ENCODE results near the gene C3orf20. TPM values are rescaled to one million over a fixed set of nuclear protein-coding genes. Genes with fewer than 3 reads are reported as not detected.
A peak's percentile ranks its signal among the peaks of the same experiment; 100 is the strongest.

C3orf20 gene
- total RNA-seq, 4 donors from 2014 or later = 0.07 to 0.73 TPM; not detected in 2

DNA sequence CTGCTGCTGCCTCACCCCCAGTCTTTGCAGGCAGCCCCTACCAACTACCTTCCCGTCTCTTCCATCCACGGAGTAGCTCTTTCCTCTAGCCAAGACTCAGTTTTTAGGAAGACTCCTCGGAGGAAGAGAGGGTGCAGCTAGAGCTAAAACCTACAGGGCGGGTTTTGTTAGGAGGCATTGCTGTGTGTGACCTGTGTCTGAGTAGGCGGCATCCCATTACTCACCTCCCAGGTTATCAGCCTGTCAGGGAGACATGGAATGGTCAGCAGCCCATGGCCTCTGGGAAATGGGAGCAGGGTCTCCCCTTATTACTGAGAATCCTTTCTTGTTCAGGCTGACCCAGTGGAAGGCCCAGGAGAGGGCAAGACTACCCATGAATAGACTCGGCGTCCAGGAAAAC is 100.1 kb downstream of the C3orf20 start:
- intact Hi-C loops (cut with DNase I; ENCODE audit: low total_unique reads) = no loop called here
- Histone ChIP-seq H3K36me3 (no peaks in the 10 kb centered on the region), H3K4me1 (no peaks in the 10 kb centered on the region), H3K27ac (no peak overlapping the region), H3K9me3 (peaks cover 0 to 6% of the 10 kb centered on the region in 2 donors), H3K27me3 (no peaks in the 10 kb centered on the region), H3K4me3 (no peak overlapping the region)
- peak in 1 of 2 donors; percentile 1 for DNase-seq
- TF ChIP-seq, protein P1, sequence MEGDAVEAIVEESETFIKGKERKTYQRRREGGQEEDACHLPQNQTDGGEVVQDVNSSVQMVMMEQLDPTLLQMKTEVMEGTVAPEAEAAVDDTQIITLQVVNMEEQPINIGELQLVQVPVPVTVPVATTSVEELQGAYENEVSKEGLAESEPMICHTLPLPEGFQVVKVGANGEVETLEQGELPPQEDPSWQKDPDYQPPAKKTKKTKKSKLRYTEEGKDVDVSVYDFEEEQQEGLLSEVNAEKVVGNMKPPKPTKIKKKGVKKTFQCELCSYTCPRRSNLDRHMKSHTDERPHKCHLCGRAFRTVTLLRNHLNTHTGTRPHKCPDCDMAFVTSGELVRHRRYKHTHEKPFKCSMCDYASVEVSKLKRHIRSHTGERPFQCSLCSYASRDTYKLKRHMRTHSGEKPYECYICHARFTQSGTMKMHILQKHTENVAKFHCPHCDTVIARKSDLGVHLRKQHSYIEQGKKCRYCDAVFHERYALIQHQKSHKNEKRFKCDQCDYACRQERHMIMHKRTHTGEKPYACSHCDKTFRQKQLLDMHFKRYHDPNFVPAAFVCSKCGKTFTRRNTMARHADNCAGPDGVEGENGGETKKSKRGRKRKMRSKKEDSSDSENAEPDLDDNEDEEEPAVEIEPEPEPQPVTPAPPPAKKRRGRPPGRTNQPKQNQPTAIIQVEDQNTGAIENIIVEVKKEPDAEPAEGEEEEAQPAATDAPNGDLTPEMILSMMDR (IDR thresholded peaks at IDR 0.05) = no peak
- TF ChIP-seq POLR2A (IDR thresholded peaks at IDR 0.05) = no peak

DNA sequence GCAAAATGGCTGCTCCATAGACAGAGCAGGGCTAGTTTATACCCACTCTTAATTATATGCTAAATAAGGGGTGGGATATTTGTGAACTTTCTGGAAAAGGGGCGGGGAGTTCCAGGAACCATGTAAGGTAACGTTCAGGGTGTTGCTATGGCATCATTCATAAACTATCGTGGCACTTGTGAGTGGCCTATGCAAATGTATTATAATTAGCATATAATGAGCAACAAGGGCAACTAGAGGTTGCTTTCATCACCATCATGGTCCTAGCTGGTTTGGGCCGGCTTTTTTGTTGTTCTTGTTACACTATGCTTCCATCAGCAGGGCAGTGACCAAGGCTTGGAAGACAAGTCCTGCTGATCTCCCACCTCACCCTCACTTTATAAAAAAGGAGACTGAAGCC is 100.6 kb downstream of the C3orf20 start:
- peaks cover 0 to 6% of the 10 kb centered on the region in 2 donors for H3K9me3 ChIP-seq
- no peaks in the 10 kb centered on the region for H3K36me3 ChIP-seq
- H3K4me1 ChIP-seq = no peaks in the 10 kb centered on the region
- DNase-seq = no peak
- H3K27me3 ChIP-seq = no peaks in the 10 kb centered on the region
- H3K27ac ChIP-seq = no peak overlapping the region
- intact Hi-C loops (cut with DNase I; ENCODE audit: low total_unique reads) = no loop called here
- no peak overlapping the region for H3K4me3 ChIP-seq
- no peak for TF ChIP-seq POLR2A (IDR thresholded peaks at IDR 0.05)

DNA sequence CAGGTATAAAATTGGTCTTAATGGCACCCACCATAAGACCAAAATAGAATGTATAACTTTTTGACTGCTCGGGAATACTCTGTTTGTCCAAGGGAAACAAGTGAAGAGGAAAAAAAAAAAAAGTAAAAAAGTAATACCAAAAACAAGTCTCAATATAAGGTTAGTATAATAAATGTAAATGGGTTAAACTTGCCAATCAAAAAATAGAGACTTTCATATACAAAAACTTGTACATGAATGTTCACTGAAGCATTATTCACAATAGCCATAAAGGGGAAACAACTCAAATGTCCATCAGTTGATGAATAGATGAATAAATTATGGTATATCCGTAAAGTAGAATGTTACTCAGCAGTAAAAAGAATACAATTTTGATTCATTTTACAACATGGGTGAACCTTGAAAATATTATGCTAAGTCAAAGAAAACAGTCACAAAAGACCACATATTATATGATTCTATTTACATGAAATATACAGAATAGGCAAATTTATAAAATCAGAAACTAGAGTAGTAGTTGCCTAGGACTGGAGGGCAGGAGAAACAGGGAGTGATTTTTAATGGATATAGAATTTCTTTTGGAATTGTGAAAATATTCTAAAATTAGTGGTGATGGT is 104.2 kb downstream of the C3orf20 start:
- DNase-seq = no peak
- no peaks in the 10 kb centered on the region for H3K36me3 ChIP-seq
- H3K27me3 ChIP-seq = no peaks in the 10 kb centered on the region
- TF ChIP-seq, protein P1 (IDR thresholded peaks at IDR 0.05) = no peak
- TF ChIP-seq POLR2A (IDR thresholded peaks at IDR 0.05) = no peak
- intact Hi-C loops (cut with DNase I; ENCODE audit: low total_unique reads) = no loop called here
- no peaks in the 10 kb centered on the region for H3K4me1 ChIP-seq
- H3K4me3 ChIP-seq = no peak overlapping the region
- H3K9me3 ChIP-seq = peaks cover 0 to 6% of the 10 kb centered on the region in 2 donors
- no peak overlapping the region for H3K27ac ChIP-seq

DNA sequence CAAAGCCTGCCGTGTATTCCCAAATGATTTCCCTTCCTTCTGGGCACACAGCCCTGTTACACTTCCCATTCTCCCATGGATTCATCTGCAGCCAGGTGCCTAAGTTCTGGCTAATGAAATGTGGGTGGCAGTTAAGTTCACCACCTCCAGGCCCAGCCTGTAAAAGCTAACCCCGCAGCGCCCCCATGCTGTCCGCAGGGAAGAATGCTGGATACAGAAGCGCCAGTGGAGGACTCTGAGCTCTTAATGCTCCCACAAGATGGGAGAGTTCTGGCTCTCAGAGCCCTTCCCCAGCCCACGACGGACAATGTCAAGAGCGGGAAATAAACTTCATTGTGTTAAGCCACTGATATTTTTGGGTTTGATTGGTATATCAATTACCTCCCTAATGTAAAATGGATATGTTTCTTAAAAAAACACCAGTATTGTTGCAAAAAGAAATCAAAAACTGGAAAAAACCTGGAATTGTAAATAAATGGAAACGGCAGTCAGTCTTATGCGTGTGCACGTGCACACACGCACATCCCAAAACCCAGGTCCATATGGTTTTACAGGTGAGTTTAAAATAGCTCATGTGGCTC is 106.1 kb downstream of the C3orf20 start:
- H3K27me3 ChIP-seq = no peaks in the 10 kb centered on the region
- DNase-seq = peak in 1 of 2 donors; percentile 40
- no peaks in the 10 kb centered on the region for H3K4me1 ChIP-seq
- no peaks in the 10 kb centered on the region for H3K36me3 ChIP-seq
- intact Hi-C loops (cut with DNase I; ENCODE audit: low total_unique reads) = loop anchor here (10.0 kb wide), 1 partner anchor 96 kb away; no protein-coding TSS in a partner anchor
- H3K9me3 ChIP-seq = peaks cover 0 to 6% of the 10 kb centered on the region in 2 donors
- no peak overlapping the region for H3K27ac ChIP-seq
- no peak for TF ChIP-seq POLR2A (IDR thresholded peaks at IDR 0.05)
- TF ChIP-seq, protein P1 (IDR thresholded peaks at IDR 0.05) = peak; percentile 25 to 39 (median 34)
- H3K4me3 ChIP-seq = no peak overlapping the region

DNA sequence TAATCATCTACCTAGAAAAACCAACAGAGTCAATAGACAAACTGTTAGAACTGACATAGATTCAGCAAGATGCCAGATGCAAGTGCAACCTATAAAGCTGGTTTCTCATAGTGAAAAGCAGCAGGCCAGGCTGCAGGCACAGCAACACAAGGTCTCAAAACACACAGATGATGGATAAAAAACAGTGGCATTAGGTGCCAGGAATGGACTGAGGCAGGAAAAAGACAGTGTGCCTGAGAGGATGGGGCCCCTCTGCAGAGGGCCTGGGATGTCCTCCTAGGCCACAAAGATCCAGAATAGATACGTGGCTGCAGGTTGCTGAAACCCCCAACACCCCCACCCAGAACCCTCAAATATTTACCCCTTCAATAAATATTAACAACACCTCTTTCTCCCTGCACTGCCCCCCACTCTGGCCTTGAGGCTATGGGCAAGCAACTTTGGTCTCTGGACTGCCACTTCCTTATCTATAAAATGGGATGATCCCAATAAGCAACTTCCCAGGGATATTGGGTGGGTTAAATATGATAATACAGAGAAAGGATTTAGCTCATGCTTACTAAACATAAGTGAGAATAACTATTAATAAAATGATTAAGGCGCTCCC is 108.6 kb downstream of the C3orf20 start:
- intact Hi-C loops (cut with DNase I; ENCODE audit: low total_unique reads) = loop anchor here (10.0 kb wide), 1 partner anchor 99 kb away; no protein-coding TSS in a partner anchor
- Histone ChIP-seq H3K4me3 (no peak overlapping the region), H3K4me1 (no peaks in the 10 kb centered on the region), H3K27ac (no peak overlapping the region), H3K9me3 (peaks cover 0 to 5% of the 10 kb centered on the region in 2 donors), H3K36me3 (no peaks in the 10 kb centered on the region), H3K27me3 (no peaks in the 10 kb centered on the region)
- no peak for DNase-seq
- TF ChIP-seq, protein P1 (IDR thresholded peaks at IDR 0.05) = no peak
- no peak for TF ChIP-seq POLR2A (IDR thresholded peaks at IDR 0.05)
